LHCN-M2 (cell line): Measurements from ENCODE around the gene PRKN. TPM values are rescaled to one million over a fixed set of nuclear protein-coding genes. Genes with fewer than 3 reads are reported as not detected.
A peak's percentile ranks its signal among the peaks of the same experiment; 100 is the strongest.

Experiments
- DNase-seq: peaks from one replicate; pipeline ENCODE4 v3.0.0-alpha.2; 2012; ENCODE audit warnings: low read depth
- total RNA-seq: library from RNA; depleted of rRNA; stranded (reverse); fragments of >200 nt; gene quantifications from 2 replicates; pipeline ENCODE4 v1.2.3, GENCODE V29; 2014

Gene PRKN
- total RNA-seq, 1 experiment from 2014 or later: 2.4 TPM

DNA sequence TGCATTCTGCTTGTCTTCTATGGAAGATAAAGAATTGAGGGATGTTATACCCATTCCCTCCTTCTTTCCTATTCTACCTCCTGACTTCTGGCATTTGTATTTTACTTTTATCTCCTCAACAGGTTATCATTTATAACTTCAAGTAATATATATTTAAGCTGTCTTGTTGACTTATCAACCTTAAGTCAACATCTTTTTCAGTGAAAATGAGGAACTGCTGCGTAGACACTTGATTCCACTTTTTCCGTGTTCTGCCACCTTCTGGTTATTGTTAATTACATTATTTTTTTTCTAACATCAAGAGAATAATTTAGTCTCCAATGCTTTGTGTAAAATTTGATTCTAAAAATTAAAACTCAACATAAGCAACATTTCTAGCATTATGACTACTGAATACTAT, 107.5 kb downstream of the PRKN start:
- DNase-seq: no peak

GRCh38 chr6:162618448-162619002, 109.0 kb downstream of the PRKN start:
- DNase-seq: no peak

- peak; percentile 18 for DNase-seq
Observed at GRCh38 chr6:162615016-162615705, 112.4 kb downstream of the PRKN start.

DNA sequence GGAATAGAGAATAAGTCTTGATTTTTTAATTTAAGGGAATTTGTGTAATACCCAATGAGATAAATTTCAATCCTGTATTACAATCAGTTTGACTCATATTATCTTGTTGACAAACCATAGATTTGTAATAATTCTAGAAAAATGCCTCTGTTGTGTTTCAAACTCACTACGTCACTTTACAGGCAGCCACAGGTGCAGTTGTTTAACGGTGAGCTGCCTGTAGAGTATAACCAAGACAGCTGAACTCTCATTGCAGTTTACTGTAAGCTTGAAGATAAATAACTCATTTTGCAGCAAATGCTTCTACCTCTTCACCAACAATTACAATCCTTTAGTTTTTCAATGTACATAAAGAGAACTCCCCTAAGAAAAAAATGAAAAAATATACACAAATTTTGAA, 114.3 kb downstream of the PRKN start:
- peak; percentile 63 for DNase-seq

DNA sequence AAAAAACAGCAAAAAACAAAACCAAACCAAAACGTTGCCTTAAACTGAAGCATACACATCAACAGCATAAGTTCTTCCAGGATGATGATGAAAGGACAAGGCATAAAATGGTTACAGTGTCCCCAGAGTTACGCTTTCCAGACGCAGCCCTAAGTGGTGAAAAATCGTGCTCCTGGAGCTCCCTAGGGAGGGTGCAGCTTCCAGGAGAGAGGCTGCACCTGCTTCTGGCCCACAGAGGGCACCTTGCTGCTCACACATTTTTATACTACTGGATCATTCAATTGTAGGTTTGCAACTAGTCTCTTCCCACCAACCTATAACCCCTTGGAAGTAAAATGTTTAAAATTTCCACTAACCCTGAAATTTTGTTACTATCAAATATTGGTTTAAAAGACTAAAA, 115.0 kb downstream of the PRKN start:
- no peak for DNase-seq

GRCh38 chr6:162610351-162610750, 117.2 kb downstream of the PRKN start:
- DNase-seq: no peak

DNA sequence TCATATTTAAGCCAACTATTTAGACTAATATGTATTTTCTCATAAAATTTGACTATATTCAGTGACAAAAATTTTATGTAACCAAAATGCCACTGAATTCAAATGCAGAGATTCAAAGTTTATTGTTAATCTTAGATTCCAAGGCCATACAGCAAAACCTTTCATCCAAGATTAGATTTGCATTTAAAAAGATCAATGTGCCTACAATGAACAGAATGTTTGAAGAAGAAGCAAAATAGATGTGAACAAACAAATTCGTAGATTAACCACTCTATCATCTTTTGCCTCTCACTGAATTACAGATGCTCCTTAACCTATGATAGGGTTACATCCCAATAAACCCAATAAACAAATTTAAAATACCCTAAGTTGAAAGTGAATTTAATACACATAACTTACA, 121.7 kb downstream of the PRKN start:
- no peak for DNase-seq

DNA sequence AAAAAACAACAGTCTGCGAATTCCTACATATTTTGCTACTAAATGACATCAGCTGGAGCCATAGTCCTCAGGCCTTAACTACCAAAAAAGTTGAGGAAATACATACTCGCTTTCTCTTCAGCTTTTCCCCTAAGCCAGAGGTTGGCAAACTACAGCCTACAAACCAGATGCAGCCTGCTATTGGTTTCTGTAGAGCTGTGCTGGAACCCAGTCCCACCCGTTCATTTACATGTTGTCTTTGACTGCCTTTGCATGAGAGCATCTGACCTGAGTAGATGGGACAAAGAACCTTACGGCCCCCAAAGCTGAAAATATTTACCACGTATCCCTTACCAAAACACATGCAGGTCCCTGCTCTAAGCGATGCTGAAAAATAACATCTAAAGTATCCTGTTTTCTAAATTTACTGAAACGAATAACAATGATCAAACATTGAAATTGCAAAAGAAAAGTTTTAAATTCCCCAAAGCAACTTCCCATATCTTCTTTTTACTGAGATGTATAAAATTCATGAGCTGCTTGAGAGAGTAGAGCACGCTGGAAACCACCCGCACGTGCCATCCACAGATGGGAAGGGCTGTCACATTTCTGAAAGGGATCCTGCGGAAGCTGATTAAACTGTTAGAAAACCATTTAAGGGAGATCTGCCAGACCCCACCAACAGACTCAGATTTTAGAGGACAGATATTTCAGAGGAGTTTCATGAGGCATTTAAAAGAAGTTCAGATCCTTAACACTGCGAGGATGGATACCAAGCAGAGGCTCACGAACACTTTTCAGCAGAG, 124.1 kb downstream of the PRKN start:
- no peak for DNase-seq

- no peak for DNase-seq
Observed at GRCh38 chr6:162602759-162603158, 124.8 kb downstream of the PRKN start.

DNA sequence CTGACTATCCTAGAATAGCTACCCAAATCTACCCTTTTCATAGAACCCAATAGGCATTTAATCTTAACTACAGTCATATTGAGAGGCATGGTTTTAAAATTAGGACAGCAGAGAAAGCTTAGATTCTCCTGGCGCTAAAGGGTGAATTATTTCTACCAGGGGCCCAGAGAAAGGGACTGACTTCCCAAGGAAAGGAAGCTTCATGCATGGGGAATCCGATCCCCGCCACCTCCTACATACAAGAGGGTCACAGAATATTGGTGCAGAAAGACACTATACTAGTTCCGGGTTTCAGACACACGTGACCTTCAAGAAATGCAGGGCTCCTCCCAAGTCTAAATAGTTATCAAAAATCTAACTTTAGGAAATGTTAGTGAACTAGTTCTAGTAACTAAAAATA, 130.9 kb downstream of the PRKN start:
- DNase-seq: no peak

- no peak for DNase-seq
Observed at GRCh38 chr6:162591517-162591916, 136.0 kb downstream of the PRKN start.

- no peak for DNase-seq
Observed at GRCh38 chr6:162581988-162582780, 145.4 kb downstream of the PRKN start.

DNA sequence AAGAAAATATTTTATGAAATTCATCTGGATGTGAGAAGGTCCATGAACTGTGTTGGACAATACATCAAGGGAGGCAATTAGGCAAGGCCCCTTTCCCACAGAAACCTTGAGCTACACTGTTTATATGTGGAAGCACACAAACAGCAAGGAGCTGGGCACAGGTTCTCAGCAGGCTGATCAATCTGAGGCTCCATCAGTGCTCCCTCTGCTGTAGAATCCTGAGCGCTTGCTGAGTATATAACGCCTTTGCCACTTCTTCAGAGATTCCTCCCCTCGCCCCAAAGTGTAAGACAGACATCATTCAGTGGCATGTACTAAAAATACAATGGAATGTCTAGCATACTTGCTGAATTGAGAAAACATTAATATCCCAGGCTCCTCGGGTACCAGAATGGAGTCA, 146.9 kb downstream of the PRKN start:
- DNase-seq: no peak

DNA sequence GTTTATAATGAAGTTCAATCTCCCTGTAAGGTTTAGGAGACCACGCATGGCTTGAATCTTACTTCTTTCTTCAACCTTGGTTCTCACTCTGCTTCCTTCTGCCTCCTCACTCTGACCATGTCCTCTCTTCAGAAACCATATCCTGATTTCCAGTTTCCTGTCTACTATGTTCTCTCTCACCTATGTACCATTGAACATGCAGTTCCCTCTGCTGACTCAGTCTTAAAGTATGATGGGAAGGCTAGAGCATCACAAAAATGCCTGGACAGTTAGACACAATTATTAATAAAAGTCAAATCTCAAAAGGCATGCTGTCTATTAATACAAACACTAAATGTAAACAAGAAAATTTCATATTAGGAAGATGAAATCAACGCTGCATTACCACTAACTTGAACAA, 151.6 kb downstream of the PRKN start:
- peak; percentile 10 for DNase-seq

GRCh38 chr6:162572240-162572639, 155.3 kb downstream of the PRKN start:
- DNase-seq: no peak

GRCh38 chr6:162568266-162568665, 159.3 kb downstream of the PRKN start:
- no peak for DNase-seq

DNA sequence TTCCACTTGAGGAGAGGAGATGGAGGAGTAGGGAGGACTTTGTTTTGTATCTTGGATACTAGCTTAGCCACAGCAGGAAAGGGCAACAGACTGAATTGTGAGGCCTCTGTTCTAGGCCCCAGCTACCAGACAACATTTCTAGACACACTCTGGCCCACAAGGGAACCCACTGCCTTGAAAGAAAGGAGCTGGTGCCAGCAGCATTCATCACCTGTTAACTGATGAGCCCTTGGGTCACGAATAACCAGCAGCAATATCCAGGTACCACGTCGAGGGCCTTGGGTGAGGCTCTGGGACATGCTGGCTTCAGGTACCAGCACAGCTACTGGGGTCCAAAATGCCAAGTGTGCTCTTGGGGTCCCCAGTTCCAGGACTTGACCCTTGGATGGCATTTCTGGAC, 165.5 kb downstream of the PRKN start:
- no peak for DNase-seq

DNA sequence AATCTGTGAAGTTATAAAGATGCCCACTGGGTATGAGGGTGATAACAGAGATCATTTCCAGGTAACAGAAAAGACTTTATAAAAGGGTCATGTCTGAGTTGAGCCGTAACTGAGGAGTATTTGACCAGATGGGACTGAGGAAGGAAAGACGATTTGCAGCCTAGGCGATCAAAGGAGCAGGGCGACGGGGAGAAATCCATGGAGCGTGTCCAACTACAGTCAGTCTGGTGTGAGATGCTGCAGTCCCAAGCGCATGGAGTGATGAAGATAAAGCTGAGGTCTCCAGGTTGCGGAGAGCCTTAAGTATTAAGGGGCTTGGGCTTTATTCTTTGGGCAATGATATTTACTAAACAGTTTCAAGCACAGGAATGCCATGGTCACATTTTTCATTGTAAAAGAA, 166.7 kb downstream of the PRKN start:
- DNase-seq: no peak

DNA sequence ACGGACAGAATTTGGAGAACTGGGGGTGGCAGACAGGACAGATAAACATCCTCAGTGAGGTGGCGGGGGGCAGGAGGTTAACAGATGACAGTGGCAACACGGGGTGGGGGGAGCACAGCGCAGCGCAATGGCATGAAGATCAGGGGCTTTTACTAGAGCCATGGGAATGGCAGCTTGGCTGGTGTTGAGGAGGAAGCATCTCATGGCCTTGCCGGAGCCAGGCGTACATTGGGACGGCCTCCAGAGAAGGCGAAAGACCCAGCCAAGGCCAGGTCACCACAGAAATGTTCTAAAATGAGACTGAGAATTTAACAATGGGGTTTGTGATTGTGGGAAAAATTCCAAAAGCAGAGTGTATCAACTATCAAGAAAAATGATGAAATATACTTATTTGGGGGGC, 173.0 kb downstream of the PRKN start:
- no peak for DNase-seq

DNA sequence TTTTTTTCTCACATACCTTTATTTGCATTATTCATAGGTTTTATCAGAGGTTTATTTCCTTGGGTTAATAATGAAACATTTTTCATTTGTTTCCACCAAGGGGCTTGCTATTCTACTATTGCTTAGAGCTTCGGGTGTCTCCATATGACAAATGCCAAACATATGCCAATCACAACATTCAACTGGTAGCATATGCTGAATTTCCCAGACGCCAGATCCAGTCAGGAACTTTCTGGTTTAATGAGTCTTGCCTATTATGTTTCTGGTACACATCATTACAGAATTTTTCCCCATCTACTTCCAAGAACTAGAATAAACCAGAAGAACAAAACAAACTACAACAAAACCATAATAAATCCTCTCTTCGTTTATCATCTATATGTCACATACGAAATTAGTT, 180.7 kb downstream of the PRKN start:
- DNase-seq: no peak

DNA sequence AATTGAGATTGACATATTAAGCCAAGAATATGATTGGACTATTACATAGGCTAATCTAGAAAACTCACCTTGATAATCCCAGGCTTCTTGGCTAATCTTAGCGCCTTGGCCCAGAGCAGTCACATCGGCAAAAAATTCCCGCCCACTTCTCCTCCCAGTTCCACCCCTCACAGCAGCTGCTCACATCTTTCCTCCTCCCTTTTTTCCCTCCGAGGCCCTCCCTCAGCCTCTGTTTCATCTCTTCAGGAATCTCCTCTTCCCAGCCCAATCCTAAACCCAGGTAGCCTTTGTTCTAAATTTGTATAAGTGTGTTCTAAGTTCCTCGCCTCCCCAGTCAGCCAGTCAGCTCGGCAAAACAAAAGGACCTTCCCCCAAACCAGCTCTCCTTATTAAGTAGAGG, 184.3 kb downstream of the PRKN start:
- no peak for DNase-seq

DNA sequence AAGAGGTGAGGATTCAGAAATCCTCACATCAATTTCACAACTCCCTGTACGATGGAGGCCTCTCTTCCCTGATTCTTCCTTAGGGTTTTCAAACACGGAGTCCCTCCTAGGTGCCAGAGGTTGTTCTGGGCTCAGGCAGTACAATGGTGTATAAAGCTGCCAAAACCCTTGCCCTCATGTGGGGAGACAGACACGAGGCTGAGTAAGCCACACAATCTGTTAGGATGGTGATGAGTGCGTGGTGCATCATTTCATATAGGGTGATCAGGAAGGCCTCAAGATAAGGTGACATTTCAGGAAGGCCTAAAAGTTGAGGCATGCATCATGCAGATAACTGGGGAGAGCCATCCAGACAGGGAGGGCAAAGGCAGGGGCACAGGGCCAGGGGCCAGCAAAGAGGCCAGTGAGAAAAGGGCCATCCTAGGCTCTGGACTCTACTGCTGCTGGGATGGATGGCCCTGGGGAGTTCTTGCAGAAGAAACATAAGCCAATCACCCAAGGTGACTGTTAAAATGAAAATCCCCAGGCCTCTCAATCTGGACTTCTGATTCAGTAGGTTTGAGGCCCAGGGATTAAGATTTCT, 186.5 kb downstream of the PRKN start:
- DNase-seq: no peak
